ENCODE results near the gene HTT. TPM values are rescaled to one million over a fixed set of nuclear protein-coding genes. Genes with fewer than 3 reads are reported as not detected.

HTT gene
- total RNA-seq, 1 experiment from 2014 or later: 44.4 TPM

- H3K36me3 Mint-ChIP-seq (ENCODE audit: insufficient read depth, unreplicated experiment): no peaks in the 10 kb centered on the region
- BruUV-seq (replicated peaks): no TSS peak
Observed at GRCh38 chr4:3054169-3054759, 20.2 kb upstream of the HTT start.

GRCh38 chr4:3059943-3060342 is 14.5 kb upstream of the HTT start:
- no TSS peak for BruUV-seq (replicated peaks)

More at GRCh38 chr4:3054169-3054759, 20.2 kb upstream of the HTT start:
- CTCF ChIA-PET: no interaction called here
- Mint-ChIP-seq H3K27me3 (ENCODE audit: unreplicated experiment) (peaks cover 17% of the 10 kb centered on the region), H3K4me3 (ENCODE audit: low read depth, unreplicated experiment) (no peak overlapping the region), H3K9me3 (ENCODE audit: low read depth, unreplicated experiment) (peaks cover 4% of the 10 kb centered on the region), H3K27ac (ENCODE audit: unreplicated experiment) (no peak overlapping the region), H3K4me1 (ENCODE audit: low read depth, unreplicated experiment) (peaks cover 7% of the 10 kb centered on the region)
- no peak for TF ChIP-seq CTCF (IDR thresholded peaks at IDR 0.05; ENCODE audit: unreplicated experiment)
- intact Hi-C loops (cut with micrococcal nuclease; ENCODE audit: unreplicated experiment): no loop called here
- no peak for DNase-seq

GRCh38 chr4:3060946-3061345 is 13.5 kb upstream of the HTT start:
- BruUV-seq (replicated peaks): no TSS peak
- H3K27ac Mint-ChIP-seq (ENCODE audit: unreplicated experiment): no peak overlapping the region
- CTCF ChIA-PET: no interaction called here

More at GRCh38 chr4:3059943-3060342, 14.5 kb upstream of the HTT start:
- Mint-ChIP-seq H3K4me1 (ENCODE audit: low read depth, unreplicated experiment) (no peaks in the 10 kb centered on the region), H3K27ac (ENCODE audit: unreplicated experiment) (no peak overlapping the region), H3K4me3 (ENCODE audit: low read depth, unreplicated experiment) (no peak overlapping the region), H3K27me3 (ENCODE audit: unreplicated experiment) (peaks cover 36% of the 10 kb centered on the region), H3K36me3 (ENCODE audit: insufficient read depth, unreplicated experiment) (no peaks in the 10 kb centered on the region), H3K9me3 (ENCODE audit: low read depth, unreplicated experiment) (peaks cover 2% of the 10 kb centered on the region)
- CTCF ChIA-PET: no interaction called here
- DNase-seq: no peak
- TF ChIP-seq CTCF (IDR thresholded peaks at IDR 0.05; ENCODE audit: unreplicated experiment): no peak
- intact Hi-C loops (cut with micrococcal nuclease; ENCODE audit: unreplicated experiment): no loop called here

GRCh38 chr4:3062471-3062870 is 12.0 kb upstream of the HTT start:
- H3K27me3 Mint-ChIP-seq (ENCODE audit: unreplicated experiment): peaks cover 36% of the 10 kb centered on the region
- TF ChIP-seq CTCF (IDR thresholded peaks at IDR 0.05; ENCODE audit: unreplicated experiment): no peak
- no peak overlapping the region for H3K4me3 Mint-ChIP-seq (ENCODE audit: low read depth, unreplicated experiment)
- DNase-seq: no peak
- intact Hi-C loops (cut with micrococcal nuclease; ENCODE audit: unreplicated experiment): no loop called here
- BruUV-seq (replicated peaks): no TSS peak
- H3K9me3 Mint-ChIP-seq (ENCODE audit: low read depth, unreplicated experiment): no peaks in the 10 kb centered on the region
- CTCF ChIA-PET: interaction anchor here (0.7 kb wide), 2 partner anchors 108 to 246 kb away, joined by 5 to 6 read pairs; no protein-coding TSS in a partner anchor
- H3K36me3 Mint-ChIP-seq (ENCODE audit: insufficient read depth, unreplicated experiment): no peaks in the 10 kb centered on the region
- no peak overlapping the region for H3K27ac Mint-ChIP-seq (ENCODE audit: unreplicated experiment)
- H3K4me1 Mint-ChIP-seq (ENCODE audit: low read depth, unreplicated experiment): no peaks in the 10 kb centered on the region

More at GRCh38 chr4:3060946-3061345, 13.5 kb upstream of the HTT start:
- no peak overlapping the region for H3K4me3 Mint-ChIP-seq (ENCODE audit: low read depth, unreplicated experiment)
- H3K9me3 Mint-ChIP-seq (ENCODE audit: low read depth, unreplicated experiment): no peaks in the 10 kb centered on the region
- intact Hi-C loops (cut with micrococcal nuclease; ENCODE audit: unreplicated experiment): no loop called here
- no peaks in the 10 kb centered on the region for H3K36me3 Mint-ChIP-seq (ENCODE audit: insufficient read depth, unreplicated experiment)
- TF ChIP-seq CTCF (IDR thresholded peaks at IDR 0.05; ENCODE audit: unreplicated experiment): no peak
- no peaks in the 10 kb centered on the region for H3K4me1 Mint-ChIP-seq (ENCODE audit: low read depth, unreplicated experiment)
- DNase-seq: no peak
- peaks cover 36% of the 10 kb centered on the region for H3K27me3 Mint-ChIP-seq (ENCODE audit: unreplicated experiment)

All from Calu3 (cell line).